NCI-H2029 (cell line): ENCODE data around the gene RARB.

Experiments
- DNase-seq: peaks from one replicate; lab custom pipeline; 2025; lab: John Stamatoyannopoulos, UW

The RARB gene

DNA sequence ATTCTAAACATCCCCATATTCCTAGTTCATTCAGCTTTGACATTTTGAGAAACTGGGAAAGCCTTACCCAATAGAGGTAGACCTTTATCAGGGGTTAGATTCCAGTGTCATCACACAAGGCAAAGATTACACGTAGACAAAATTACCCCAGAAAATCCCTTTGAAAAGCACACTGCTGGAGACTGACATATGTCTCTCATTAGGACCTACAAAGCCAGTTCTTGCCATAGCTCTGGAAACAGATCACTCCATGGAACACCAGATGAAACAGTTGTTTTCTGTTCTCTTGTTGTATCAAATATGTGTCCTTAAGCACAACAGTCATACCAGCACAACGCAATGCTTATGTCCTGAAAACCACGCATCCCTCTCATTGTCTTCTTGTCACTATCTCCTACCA lies 44.7 kb downstream of the RARB start:
- no peak for DNase-seq

DNA sequence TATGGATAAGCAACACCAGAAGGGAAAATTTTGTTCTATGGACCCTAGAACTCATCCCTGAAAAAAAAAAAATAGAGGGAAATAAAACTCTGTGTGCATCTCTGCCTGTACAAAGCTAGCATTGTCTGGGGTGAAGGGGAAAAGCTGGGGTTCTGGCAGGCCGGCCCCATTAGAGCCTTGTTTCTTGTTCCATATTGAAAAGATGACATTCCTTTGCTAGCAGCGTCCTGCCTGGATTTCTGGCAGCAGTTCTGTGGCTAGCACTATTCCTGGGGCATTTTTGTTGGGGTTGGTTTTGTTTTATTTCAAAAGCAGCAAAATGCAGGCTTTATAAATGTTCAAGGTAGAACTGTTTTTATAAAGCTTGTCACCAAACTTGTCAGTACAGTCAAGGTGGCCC lies 45.2 kb downstream of the RARB start:
- DNase-seq = no peak

DNA sequence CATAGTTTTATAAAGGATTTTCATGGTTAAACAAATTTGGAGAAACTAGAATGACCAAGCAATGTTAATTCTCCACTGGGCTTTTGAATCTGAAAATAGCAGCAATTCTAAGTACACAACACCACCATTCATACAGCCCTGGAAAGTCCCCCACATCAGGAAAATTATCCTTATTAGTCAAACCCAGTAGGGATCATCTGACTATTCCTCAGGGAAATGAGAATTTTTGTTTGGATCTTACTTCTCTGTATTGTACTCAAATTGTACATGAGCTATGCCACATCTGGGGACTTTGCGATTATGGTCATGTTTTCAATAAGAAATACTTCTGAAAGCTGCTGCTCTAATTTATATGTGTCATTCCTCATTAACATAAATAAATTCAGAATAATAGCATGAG lies 46.0 kb downstream of the RARB start:
- DNase-seq = no peak

DNA sequence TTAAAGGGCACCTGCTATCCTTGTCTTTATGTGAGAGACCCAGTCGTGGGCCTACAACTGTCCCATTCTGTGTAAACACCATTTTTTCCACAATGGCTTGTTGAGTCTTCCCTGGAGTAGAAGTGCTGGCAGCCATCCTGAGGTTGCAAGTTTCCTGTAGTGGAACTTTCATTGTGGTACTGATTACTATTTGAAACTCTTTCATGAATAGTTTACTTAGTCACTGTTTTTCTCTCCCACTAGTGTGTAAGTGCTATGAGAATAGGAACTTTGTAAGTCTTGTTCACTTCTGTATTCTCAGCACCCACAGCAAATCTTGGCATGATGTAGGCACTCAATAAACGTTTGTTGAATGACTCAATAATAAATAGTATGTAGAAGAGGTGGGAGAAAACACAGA lies 48.6 kb downstream of the RARB start:
- no peak for DNase-seq

DNA sequence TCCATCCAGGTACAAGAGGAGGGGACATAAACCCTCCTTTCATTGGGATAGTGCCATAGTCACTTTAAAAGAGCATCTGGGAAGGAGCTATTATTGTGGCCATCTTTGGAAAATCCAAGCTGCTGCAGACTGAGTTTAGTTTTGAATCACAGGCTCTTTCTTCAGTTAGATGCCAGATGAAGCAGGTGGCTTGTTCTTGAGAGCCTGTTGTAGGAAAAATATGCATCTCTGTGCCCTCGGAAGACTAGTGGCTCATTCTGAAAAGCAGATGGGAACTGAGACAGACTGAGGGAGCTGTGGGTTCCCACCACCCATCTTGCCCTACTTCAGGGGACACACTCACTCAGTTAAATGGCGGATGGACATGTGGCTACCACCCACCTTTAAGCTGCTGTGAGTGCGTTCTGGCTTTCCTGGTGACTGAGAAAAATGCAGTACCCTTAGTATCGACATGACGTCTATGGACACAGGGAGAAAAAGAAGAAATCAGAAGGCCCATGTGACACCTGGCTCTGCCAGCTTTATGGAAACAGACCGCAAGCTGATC lies 50.2 kb downstream of the RARB start:
- no peak for DNase-seq

DNA sequence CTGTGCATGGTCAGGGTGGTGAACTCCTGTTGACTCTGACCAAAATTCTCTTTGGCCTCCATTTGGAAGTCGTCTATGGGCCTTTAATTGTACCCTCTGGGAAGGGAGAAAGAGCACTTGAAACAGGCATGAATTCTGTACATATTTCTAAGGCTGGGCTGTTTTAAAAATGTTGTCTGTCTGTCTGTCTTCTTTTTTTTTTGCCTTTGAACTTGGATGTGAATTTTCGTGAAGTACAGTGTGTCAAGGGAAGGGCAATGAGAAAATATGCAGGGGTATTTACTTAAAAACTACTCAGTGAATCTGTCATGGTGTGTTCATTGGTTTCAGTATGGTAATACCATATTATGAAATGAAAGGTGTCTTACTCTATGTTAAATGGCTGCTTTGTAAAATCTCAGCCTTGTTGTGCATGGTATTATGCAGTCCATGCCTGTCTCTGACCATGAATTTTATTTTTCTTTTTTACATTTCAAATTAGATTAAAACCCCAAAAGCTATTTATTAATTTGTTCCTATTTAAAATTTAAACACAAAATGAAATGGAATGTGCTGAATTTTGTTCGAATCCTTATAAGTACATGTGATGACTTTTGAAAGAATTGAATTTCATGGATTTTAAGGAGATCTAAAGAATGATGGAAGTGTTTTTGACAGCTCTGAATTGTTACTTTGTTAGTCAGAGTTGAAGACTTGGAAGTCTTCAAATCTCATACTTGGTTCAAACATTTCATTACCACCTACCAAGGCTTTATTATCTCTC lies 51.1 kb downstream of the RARB start:
- DNase-seq = no peak

DNA sequence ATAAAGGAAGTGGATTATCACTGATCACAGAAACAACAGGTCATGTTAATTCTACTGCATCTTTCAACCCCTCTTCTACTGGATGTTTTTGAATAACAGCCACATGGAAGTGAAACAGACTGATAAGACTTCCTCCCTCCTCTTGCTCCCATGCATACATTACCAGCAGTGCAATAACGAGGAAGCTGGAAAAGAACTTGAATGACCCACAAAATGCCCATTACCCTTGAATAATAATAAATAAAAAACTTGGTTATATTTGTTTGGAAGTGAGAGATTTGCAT lies 51.6 kb downstream of the RARB start:
- no peak for DNase-seq

DNA sequence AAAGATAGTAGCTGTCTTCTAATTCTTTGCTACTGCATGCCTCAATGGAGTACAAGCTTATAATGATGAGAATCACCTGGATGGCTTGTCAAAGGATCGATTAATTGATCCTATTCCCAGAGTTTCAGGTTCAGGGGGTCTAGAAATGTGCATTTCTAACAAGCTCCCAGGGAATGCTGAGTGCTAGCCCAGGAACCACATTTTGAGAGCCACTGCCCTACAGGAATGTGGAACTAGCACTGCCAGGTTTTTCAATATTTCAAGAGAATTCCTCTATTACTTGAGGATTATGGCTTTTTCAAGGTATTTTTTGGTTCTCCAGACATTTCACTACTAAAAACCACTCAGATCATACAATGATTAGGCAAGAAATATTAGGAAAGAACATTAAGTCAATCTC lies 52.7 kb downstream of the RARB start:
- DNase-seq = no peak

DNA sequence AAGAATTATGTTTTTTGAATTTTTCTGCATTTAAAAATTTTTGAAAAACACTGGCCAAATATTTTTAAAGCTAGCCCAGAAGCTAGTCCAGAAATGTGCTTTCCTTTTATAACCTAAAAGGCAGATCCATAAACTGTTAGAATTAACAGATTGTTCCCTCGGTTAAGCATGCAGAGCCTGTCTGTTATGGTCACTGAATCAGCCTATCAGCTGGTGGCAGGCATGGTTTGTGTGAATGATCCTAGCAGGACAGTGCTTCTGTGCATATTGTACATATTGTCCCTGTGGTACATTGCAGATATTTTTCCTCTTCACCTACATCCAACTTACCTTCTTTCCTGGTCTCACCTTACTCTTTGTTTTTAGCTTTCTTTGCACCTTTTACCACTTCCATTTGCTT lies 53.3 kb downstream of the RARB start:
- no peak for DNase-seq

DNA sequence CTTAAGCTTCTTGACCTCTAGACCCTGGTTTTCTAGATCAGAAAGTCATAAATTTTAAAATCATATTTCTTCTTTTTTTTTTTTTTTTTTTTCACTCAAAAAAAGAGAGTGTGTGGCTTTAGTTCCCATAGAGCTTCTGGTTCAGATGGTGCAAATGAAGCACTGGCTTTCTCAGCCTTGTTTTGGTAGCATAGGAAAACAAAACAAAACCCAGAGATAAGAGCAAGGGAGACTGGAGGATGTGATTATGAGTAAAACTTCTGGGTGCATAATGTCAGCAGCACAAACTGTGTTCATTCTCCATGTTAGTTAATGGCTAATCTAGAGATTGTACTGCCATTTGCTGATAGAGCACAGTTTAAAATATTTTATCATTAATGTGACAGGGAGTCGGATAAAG lies 55.4 kb downstream of the RARB start:
- no peak for DNase-seq

DNA sequence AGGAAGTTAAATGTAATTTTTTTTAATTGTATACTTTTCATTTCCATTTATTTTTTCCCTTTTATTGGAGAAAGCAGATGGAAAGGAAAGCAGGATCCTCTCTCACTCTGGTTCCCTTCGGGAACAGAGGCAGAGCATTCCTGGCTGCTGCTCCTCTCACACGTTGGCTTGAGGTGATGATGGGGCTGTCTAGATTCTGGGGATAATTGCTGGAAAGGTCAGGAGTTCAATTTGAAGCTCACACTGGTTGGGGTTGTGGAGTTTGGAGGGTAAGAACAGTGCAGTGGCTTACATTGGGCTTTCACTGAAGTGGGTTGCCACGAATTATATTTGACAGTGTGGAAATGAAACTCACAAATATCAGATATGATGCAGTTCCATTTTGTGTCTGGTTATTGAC lies 57.6 kb downstream of the RARB start:
- no peak for DNase-seq

DNA sequence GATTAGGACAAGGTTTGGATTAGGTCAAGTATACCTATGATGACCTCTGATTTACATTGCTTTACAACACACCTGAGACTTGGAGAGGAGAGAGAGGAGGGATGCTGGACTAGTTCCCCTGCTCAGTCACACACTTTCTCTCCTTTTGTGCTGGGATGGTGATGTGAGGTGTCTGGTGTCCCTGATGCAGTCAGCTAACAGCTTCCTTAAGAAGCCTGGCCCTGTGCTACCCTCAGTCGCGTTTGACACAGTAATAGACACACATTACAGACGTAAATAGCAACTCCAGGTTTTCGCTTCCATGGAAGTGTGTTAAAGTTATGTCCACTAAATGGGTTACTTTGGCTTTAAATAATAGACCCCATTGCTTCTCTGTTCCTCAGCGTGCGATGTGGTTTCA lies 58.9 kb downstream of the RARB start:
- no peak for DNase-seq

DNA sequence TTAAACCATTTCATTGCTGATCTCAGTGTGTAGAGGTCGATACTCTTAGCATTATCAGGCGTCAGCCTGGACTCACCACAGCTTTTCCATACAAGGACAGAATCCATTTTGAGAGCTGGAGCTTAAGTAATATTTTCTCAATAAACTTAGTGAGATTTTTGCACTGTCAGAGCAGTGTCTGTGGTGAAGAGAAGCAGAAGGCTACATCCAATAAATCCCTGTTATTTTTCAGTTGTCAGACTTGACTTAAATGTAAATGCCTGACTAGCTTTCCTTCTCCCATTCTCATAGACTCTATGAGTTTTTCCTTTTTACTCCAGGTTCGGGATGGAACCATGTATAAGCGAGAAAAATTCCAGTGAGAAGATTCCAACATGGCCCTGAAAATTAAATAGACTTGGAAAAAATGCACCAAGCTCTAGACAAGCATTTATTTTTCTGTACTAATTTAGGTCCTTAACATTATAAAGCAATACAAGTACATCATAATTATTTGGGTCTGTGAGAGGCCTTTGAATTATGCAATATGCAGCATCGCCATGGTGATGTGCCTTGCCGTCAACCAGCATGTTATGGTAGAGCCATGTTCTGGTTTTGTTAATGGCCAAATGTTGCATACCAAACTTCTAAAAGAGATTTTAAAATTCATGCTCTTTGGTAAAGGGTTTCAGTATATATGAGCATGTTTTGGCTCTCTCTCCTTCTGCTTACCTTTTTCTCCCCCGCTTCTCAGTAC lies 62.0 kb downstream of the RARB start:
- no peak for DNase-seq

DNA sequence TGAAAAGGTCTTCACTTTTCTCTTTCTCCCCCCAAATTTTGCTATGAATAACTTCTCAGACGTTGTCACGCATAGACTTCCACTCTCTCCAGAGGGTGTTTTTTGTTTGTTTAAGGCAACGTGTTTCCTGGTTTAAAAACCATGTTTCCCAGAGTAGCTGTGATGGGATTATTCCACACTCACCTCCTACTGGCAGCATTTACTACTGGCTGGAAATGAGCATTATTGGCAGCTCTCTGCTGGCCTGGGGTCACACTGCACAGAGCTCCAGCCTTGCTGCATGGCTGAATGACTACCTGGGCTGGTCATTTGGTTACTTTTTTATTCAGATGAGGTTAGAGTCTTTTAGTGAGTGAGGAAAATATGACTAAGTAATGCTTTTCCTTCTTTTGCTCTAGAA lies 65.2 kb downstream of the RARB start:
- DNase-seq = no peak

DNA sequence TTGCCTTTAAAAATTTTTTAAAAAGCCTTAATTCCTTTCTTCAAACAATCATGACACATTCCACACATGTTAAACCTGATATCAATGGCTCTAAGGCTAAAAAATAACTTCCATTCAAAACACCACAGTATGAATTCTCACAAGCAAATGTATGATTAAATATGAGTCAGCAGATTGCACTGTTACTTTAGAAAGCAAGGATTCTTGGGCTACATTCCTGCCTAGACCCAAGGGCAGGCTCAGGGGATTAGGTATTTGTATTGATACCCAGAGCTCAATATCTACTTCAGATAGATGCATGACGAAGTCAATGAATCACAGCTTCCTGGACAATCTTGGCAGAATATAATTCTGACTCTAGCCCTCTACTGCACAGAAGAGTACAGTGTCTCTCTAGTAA lies 65.7 kb downstream of the RARB start:
- DNase-seq = no peak

DNA sequence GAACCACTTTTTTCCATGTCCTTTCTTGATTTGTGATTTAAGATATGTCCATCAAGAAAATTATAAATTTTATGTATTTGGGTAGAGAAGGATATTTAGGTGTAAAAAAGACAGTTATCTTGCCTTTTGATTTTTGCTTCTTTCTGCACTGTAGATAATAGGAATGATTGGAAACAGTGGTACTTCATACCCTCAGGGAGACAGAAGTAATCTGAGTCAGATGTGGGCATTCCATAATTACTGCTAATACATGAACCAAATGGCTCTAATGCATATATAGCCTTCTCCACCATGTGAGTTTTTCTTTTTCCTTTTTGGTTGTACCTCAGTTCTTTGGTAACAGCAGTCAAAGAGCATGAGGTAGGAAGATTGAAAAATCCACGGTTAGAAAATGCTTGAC lies 67.2 kb downstream of the RARB start:
- DNase-seq = no peak

DNA sequence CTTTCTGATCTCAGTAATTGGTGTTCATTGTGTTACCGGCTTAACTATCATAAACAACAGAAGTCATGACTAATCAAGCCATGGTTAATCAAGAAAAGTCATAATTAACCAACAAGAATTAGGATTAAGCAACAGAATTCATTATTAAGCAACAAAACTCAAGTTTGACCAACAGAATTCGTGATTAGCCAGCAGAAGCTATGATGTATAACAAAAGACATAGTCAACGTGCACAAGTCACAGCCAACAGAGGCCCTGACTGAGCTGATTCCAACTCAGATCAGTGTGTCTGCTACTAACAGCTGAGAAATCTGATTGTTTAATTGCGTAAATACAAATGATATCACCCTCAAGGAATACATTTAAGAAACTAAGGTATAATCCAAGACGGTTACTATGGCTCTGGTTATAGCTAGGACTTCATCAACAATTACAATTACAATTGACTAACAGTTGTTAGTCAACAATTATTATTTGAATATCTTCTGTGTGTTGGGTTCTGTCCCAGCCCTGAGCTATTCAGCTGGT lies 67.7 kb downstream of the RARB start:
- no peak for DNase-seq

DNA sequence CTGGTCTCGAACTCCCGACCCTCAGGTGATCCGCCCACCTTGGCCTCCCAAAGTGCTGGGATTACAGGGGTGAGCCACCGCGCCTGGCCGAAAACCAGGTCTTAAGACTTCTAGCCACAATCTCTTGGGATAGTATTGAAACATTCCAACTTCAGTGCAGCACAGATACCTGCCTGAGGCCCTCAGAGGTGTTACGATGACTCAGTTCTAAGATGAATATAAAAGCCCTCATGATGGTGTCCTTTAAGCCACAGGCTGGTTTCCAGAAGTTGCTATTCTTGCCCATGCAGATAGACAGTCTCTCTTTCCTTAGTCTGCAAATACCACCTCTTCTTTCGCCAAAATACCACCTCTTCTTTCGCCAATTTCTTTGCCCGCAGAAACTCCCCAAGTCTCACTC lies 69.0 kb downstream of the RARB start:
- DNase-seq = no peak

DNA sequence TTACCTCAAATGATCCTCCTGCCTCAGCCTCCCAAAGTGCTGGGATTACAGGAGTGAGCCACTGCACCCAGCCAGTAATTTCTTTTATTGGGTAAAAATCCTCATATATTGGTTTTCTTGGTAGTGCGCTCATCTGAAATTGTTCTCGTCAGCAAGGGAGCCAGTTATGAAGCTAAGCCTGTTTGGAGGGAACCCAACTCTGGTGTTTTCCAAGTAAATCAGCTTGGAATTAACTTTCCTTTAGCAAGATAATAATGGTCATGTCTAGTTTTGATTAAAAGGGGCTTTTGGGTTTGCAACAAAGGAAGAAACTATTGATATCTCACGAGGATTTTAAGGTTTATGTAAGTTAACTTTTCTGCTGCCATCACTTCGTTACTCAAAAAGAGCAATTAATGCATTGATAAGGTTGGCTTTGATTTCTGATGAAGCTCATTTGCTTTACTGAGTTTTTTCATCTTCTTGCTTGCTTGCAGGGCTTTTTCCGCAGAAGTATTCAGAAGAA lies 72.7 kb downstream of the RARB start:
- no peak for DNase-seq

DNA sequence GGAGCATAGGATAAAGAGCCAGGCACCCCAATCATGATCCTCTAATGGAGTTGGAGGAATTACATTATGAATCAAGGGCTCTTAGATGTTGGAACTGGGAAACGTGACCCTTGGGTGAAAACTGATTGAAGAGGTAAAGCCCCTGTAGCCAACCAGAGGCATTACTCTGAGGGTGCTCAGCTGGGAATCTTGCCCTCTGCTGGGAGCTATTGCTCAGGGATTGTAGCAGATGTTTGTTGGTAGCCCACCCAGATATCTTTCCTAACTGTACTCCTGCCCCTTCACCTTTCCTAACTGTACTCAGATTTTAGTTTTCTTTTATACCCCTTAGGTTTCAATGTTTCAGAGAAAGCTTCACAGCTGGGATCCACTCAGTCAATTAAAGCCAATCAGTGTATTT lies 74.2 kb downstream of the RARB start:
- no peak for DNase-seq

DNA sequence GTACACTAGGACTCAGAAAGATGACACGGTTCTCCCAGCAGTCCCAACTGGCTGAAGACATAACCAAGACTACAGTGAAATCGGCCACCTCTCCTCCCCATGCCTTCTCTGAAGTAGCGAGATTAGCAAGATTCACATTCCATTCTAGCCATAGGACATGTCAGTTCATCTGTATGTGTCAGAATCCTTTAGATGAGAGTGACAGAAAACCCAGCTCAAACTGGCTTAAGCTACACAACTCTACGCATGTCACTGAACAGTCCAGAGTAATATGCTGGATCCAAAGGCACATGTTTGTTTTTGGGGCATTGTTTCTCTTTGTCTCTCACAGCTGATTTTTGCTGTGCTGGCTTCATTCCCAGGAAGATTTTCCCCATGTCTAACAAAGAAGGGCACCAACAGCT lies 75.8 kb downstream of the RARB start:
- DNase-seq = no peak

DNA sequence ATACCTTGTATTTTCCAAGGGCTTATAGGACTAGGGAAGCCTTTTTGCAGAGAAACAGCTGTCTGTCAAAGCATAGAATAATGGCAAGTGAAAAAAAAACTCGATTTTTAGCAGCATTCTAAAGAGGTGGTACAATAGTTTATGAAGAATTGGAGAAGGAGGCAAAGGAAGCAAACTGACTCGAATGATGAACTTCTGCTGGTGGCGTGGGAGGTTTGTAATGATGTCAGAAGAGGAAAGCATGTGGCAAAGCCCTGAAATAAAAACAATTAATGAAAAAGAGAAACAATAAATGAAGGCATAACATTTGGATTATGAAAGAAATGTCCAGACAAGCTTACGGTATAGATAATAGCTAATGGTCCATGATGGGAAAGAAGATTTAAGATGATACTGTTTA lies 77.5 kb downstream of the RARB start:
- no peak for DNase-seq

DNA sequence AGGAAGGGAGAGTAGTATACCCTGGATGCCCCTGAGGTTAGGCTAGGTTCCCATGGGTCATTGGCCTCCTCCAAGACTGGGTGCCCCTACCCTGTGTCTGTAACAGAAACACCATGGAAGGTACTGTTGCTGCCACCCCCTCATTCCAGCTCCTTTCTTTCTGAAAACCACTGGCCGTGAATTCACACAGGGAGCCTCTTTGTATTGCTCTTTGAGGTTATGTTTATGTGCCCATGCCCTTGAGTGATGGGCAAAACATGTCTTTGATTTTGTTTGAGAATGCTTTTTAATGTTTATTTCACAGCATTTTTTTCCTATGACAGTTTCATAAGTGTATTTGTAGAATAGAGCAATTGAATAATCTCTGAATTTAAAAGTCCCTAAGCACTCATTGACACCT lies 79.7 kb downstream of the RARB start:
- no peak for DNase-seq
